Sciatic nerve (tissue), 2 donors: ENCODE data around the gene LAIR1. TPM values are rescaled to one million over a fixed set of nuclear protein-coding genes. Genes with fewer than 3 reads are reported as not detected.
A peak's percentile ranks its signal among the peaks of the same experiment; 100 is the strongest.
"Not testable (repeated sequence)": the region's sequence is repeated elsewhere in the genome, so short reads cannot be mapped to it uniquely, and the experiment has no call there.

Experiments used
- ATAC-seq: fragments of 200-7000 bp; cut with Tn5 transposase; one replicate; pipeline ENCODE4 v1.9.1; 2020; ENCODE audit warnings: mild to moderate bottlenecking, moderate library complexity
- DNase-seq: peaks from one replicate; pipeline ENCODE4 v3.0.0-alpha.2; 2020; ENCODE audit warnings: low spot score
- intact Hi-C: fragments of 100-400 bp; cut with DNase I; formaldehyde crosslinking; loops from one replicate; pipeline ENCODE4 v1.14.2; 2022
- total RNA-seq: library from RNA; stranded (reverse); fragmentation: NEBNext Ultra II Directional; extraction: Animal tissue kit (Norgen Biotek cat#: 25700); gene quantifications from one replicate; pipeline ENCODE4 v1.2.1, GENCODE V29; 2021
- donor health status: DM: no; HTN: no; CAD: no.
- donor health status: DM: no; HTN: no; CAD: no.

Gene LAIR1
- total RNA-seq, 1 donor from 2014 or later = 44.7 TPM

DNA sequence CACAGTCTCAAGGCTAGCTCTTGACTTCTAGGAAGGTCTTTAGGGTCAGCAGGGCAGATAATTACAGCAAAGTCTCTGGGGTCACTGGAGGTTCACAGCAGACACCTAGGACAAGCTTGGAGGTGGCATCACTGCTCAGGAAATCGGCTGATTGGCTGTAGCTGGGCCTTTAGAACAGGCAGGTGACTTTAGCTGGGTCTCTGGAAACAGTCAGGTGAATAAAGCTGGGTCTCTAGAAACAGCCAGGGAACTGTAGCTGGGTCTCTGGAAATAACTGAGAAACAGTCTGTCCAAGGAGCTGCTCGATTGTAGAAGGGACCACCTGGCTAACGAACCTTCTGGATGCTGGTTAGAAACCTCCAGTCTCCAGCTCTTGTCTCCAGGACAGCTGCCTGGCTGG is 10.0 kb downstream of the LAIR1 start:
- intact Hi-C loops = no loop called here
- no peak for DNase-seq
- ATAC-seq = no peak

DNA sequence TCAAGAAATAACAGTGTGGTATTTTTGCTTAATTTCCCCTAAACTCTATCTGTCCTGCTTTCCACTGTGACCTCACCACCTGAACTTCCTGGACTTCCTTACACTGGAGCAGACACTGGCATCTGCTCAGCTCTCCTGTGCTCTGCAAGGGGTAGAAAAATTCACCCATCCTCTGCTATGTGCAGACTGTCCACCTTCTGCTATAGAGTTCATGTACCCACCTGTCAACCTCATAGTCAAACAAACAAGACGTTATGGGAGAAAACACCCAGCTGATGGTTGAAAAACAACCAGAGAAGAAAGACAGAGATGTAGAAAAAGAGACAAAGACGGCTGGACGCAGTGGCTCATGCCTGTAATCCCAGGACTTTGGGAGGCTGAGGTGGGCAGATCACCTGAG is 12.2 kb downstream of the LAIR1 start:
- no peak for ATAC-seq
- DNase-seq = no peak
- intact Hi-C loops = no loop called here

DNA sequence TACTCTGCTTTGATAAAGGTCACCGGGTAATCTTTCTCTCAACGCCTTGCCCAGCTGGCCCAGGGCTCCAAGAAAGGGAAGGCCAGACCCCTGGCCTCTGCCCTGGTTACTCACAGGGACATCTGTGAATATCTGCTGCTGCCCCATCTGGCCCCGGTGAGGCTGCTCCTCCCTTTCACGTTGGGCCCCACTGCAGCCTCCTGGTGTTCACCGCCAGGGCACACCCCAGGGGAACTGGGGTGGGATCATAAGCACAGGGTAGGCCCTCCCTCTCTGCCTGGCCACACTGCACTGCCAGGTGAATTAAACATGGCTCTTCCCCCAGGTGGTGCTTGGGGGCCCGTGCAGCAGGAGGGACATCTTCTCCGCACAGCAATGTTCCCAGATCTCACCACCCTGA is 12.7 kb downstream of the LAIR1 start:
- no peak for ATAC-seq
- no peak for DNase-seq
- intact Hi-C loops = no loop called here

- no peak for ATAC-seq
- intact Hi-C loops = no loop called here
- DNase-seq = no peak
Observed at GRCh38 chr19:54351474-54351873, 13.3 kb downstream of the LAIR1 start.

DNA sequence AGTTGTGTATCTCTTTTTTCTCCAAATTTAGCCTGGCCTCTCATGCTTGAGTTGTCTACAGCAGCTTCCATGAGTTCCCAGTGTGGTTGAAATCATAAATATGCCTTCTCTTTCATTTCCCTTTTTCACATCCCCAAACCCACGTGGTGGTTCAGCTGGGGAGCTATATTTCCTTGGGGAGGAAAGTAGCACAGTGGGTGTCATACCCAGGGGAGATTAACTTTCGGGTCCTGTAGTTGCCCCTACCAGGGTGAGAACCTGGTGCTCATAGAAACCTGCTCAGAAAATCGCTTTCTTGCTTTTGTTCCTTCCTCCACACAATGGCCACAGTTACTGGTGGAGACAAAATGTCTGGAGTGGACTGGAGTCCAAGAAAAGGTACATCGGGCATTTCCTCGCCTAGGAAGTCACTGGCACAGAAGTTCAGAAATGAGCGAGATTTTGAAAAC is 18.8 kb downstream of the LAIR1 start:
- peak; percentile 56 for ATAC-seq
- DNase-seq = peak; percentile 43
- intact Hi-C loops = no loop called here

DNA sequence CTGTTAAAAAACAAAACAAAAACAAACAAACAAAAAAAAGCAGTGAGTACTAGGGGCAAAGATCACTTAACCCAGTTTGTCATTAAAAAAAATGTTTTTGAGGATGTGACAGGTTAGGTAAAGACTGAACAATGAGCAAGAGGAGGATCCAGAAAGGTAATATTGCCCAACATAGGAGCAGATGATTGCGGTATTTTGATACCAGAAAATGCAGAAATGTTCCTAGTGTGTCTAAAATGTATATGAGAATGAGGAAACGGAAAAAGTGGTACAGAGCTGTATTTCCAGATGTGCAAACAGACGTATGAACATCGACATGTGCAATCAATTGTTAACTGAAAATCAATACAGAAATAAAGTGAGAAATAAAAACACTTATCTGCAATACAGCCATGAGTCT is 20.9 kb downstream of the LAIR1 start:
- intact Hi-C loops = no loop called here
- DNase-seq = no peak

DNA sequence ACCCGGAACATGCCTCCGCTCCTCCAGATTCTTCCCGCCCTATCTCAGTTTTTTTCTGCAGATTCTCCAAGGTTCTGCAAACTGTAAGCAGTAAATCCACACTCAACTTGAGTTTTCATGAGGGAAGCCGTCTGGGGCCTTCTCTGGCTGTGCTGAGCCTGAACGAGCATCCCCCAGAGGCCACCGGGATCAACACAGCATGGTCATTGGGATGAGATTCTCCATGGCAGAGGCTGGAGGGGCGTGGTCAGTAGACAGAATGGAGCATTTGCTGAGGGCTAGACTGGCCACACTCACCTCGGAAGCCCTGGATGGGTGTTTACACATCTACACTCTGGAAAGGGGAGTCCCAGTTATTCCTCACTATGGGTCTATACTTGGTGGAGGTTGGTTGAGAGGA is 23.4 kb downstream of the LAIR1 start:
- intact Hi-C loops = no loop called here
- ATAC-seq (no peak), DNase-seq (peak; percentile 32)

More for the DNA sequence above, 20.9 kb downstream of the LAIR1 start:
- no peak for ATAC-seq

DNA sequence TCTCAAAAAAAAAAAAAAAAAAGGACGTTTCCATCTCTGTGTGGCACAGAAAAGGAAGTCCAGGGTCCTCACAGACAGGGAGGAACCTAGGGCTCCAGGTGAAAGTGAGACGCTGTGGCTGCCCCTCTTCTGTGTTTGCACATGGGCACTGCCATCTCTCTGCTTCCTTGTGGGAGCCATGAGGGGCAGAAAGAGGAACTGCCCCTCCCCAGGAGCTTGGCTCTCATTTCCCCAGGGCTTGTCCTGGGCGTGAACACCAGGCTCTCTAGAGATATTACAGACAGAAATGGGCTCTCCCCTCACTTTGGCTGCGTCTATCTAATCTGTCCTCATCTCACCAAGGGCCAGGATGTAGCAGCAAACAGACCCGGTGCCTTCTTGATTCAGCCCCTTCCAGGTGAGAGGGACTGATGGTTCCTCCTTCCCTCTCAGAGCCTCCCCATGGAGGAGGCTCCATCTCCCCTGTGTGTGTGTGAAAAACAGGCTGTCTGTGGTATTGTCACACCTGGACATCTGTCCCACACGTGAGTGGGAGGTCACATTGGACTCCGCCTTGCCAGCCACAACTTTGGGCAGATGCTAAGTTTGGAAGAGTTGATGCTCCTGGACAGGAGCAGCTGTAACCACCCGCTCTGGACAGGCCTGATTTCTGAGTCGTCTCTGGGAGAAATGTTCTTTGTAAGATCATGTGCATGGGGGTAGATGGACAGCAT is 24.9 kb downstream of the LAIR1 start:
- no peak for DNase-seq
- intact Hi-C loops = no loop called here
- peak; percentile 72 for ATAC-seq

DNA sequence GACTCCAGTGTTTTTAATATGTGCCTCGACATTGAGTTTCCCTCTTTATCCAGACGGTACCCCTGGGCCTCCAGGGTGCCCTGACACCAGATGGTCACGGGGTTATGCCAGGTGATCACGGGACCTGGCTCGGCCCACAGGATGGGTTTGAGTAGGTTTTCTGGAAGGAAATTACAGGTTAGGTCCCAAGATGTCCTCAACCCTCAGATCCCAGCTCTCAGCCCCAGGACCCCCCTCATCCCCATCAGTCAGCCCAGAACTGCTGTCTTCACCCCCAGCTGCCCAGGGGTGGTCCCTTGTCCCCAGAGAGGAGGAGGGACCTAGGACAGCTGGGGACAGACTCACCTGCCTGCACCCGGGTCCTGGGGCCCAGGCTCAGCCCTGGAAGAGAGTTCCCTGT is 26.2 kb downstream of the LAIR1 start:
- DNase-seq = no peak
- intact Hi-C loops = no loop called here
- ATAC-seq = no peak

DNA sequence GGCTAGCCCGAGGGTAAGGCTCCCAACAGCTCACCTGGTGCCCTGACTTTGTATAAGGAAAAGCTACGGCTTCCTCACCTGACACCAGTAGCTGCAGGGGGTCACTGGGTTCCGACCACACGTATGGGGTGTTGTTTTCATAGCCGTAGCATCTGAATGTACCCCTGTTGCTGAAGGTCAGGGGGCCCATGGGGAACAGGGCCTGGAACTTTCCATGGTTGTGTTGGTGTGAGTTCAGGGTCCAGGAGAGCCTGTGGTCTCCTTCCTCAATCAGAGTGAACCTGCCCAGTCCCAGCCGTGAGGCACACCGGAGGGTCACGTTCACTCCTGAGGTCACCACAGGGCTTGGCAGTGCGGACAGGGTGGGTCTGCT is 26.9 kb downstream of the LAIR1 start:
- intact Hi-C loops = no loop called here
- DNase-seq = no peak
- no peak for ATAC-seq

- ATAC-seq (no peak), DNase-seq (no peak)
- intact Hi-C loops = no loop called here
Observed at GRCh38 chr19:54336893-54337857, 27.6 kb downstream of the LAIR1 start.

DNA sequence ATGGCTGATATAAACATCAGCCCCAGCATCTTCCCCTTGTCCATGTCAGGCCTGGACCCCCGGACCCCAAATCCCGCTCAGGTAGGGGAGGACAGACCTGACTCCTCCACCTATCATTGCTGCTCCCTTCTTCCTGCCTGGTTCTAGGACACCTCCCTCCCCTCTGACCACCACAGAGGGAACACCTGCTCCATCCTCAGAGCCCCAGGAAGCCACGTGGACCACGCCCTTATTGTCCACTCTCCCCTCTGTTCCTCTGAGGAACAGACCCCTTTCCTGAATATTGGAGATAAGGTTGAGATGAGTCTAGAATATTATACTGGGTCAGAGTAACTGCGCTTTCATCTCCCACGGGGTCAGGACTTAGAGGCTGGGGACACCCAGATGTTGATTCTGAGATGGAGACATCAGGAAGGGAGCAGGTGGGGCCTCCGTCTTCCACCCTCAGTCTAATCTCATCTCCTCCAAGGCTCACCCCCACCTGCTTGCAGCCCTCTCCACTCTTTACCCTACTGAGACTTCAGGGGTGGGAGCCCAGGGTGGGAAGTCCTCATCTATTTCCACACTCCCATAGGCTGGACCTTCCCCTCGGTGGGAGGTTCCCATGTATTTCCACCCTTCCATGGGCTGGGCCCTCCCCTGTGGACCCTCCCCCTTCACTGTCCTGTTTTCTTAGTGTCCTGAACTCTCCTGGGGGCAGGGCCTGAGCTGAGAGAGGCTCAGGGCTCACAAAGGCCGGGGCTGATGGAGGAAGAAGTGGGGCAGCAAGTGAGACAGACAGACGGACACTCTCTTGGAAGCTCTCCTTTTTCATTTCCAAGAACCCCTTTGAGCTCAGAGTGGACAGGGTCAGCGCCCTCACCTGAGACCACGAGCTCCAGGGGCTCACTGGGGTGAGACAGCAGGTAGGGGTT is 28.5 kb downstream of the LAIR1 start:
- peak; percentile 13 for DNase-seq
- intact Hi-C loops = no loop called here
- ATAC-seq = no peak

GRCh38 chr19:54335164-54335563 is 29.6 kb downstream of the LAIR1 start:
- DNase-seq (peak; percentile 28), ATAC-seq (no peak)
- intact Hi-C loops = no loop called here

GRCh38 chr19:54333586-54334298 is 31.0 kb downstream of the LAIR1 start:
- intact Hi-C loops = no loop called here
- no peak for ATAC-seq
- peak; percentile 8 for DNase-seq

GRCh38 chr19:54332149-54332548 is 32.6 kb downstream of the LAIR1 start:
- peak; percentile 40 for DNase-seq
- intact Hi-C loops = no loop called here
- ATAC-seq = no peak

DNA sequence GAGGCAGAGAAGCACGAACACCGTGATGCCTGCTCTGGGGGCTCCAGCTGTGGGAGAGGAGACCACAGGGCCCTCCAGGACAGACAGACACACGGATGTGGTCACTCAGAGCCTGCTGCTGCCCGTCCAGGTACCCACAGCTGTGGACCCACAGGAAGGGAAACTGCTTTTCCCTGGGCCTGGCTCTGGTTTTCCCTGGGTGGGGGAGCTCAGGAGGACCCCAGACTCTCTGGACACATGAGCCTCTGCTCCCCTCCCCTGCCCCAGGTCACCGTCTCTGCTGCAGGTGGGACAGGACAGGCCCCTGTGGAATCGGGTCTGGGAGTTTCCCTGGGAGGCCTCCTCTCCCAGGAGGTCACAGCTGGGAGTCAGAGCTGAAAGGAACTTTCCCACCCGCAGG is 33.1 kb downstream of the LAIR1 start:
- DNase-seq (peak; percentile 33), ATAC-seq (no peak)
- intact Hi-C loops = no loop called here

GRCh38 chr19:54329476-54330165 is 35.1 kb downstream of the LAIR1 start:
- intact Hi-C loops = no loop called here
- no peak for ATAC-seq
- DNase-seq = no peak

- DNase-seq, intact Hi-C loops, ATAC-seq: not testable (repeated sequence)
Observed at GRCh38 chr19:54328781-54329180, 36.0 kb downstream of the LAIR1 start.
